Stimulated activated CD8-positive, alpha-beta memory T cell treated with anti-CD3 and anti-CD28 coated beads, Interleukin-15, amount 100 ng/mL, for 48 hours (primary cell): Measurements from ENCODE around the gene WDFY4.

Experiments used
- DNase-seq, 2 donors: peaks; one replicate each; pipeline ENCODE4 v3.0.0-alpha.2; 2020; ENCODE audit warnings: low read depth in 2 of 2

The WDFY4 gene

GRCh38 chr10:48985621-48986158 is 301.0 kb downstream of the WDFY4 start:
- no peak for DNase-seq

GRCh38 chr10:48990226-48990625 is 305.6 kb downstream of the WDFY4 start:
- DNase-seq: no peak

- no peak for DNase-seq
These were observed 309.0 kb downstream of the WDFY4 start for GRCh38 chr10:48993627-48994026.

GRCh38 chr10:48996329-48996728 is 311.7 kb downstream of the WDFY4 start:
- no peak for DNase-seq

GRCh38 chr10:48999346-48999745 is 314.7 kb downstream of the WDFY4 start:
- DNase-seq: no peak

- no peak for DNase-seq
These were observed 316.0 kb downstream of the WDFY4 start for GRCh38 chr10:49000437-49001398.

GRCh38 chr10:49001402-49001801 is 316.7 kb downstream of the WDFY4 start:
- no peak for DNase-seq

- no peak for DNase-seq
These were observed 317.4 kb downstream of the WDFY4 start for GRCh38 chr10:49001870-49002672.

- no peak for DNase-seq
These were observed 320.6 kb downstream of the WDFY4 start for GRCh38 chr10:49005270-49005669.

GRCh38 chr10:49007129-49007528 is 322.5 kb downstream of the WDFY4 start:
- DNase-seq: no peak

GRCh38 chr10:49008091-49008490 is 323.4 kb downstream of the WDFY4 start:
- DNase-seq: no peak

- no peak for DNase-seq
These were observed 324.0 kb downstream of the WDFY4 start for GRCh38 chr10:49008505-49009198.

GRCh38 chr10:49009199-49009979 is 324.7 kb downstream of the WDFY4 start:
- DNase-seq: no peak

GRCh38 chr10:49010295-49010694 is 325.6 kb downstream of the WDFY4 start:
- DNase-seq: no peak

GRCh38 chr10:49010865-49011264 is 326.2 kb downstream of the WDFY4 start:
- no peak for DNase-seq

GRCh38 chr10:49011756-49012155 is 327.1 kb downstream of the WDFY4 start:
- no peak for DNase-seq

GRCh38 chr10:49012603-49013002 is 327.9 kb downstream of the WDFY4 start:
- no peak for DNase-seq

GRCh38 chr10:49015700-49016099 is 331.0 kb downstream of the WDFY4 start:
- no peak for DNase-seq

- no peak for DNase-seq
These were observed 337.0 kb downstream of the WDFY4 start for GRCh38 chr10:49021685-49022084.

- no peak for DNase-seq
These were observed 338.4 kb downstream of the WDFY4 start for GRCh38 chr10:49023071-49023470.

- no peak for DNase-seq
These were observed 339.1 kb downstream of the WDFY4 start for GRCh38 chr10:49023752-49024151.
